Activated CD4-positive, alpha-beta T cell treated with anti-CD3 and anti-CD28 coated beads, Interleukin-2, amount 10 ng/mL, durations not matched to agents 7 days and 5 days (primary cell): ENCODE data around the gene KNDC1. TPM values are rescaled to one million over a fixed set of nuclear protein-coding genes. Genes with fewer than 3 reads are reported as not detected.
"Not testable (repeated sequence)": the region's sequence is repeated elsewhere in the genome, so short reads cannot be mapped to it uniquely, and the experiment has no call there.

Experiments used
- CTCF ChIA-PET: fragments of 350-600 bp; sonication (Branson Sonifier 250); formaldehyde crosslinking; loops from one replicate; lab custom pipeline; 2021; ENCODE audit warnings: antibody characterized with exemption; lab: Charles Lee
- POLR2A ChIA-PET: fragments of 350-600 bp; sonication (Branson Sonifier 250); formaldehyde crosslinking; loops from one replicate; lab custom pipeline; 2021; ENCODE audit warnings: antibody characterized with exemption; lab: Charles Lee
- DNase-seq: peaks from one replicate; pipeline ENCODE4 v3.0.0-alpha.2; 2020
- H3K27ac Mint-ChIP-seq: one replicate; pipeline ENCODE4 v1.8.0; 2021; ENCODE audit warnings: mild to moderate bottlenecking, moderate library complexity, mixed read lengths
- H3K27me3 Mint-ChIP-seq: one replicate; pipeline ENCODE4 v1.8.0; 2021; ENCODE audit warnings: mixed read lengths
- H3K36me3 Mint-ChIP-seq: one replicate; pipeline ENCODE4 v1.8.0; 2021; ENCODE audit warnings: low read depth, mixed read lengths
- H3K4me1 Mint-ChIP-seq: one replicate; pipeline ENCODE4 v1.8.0; 2021; ENCODE audit warnings: mixed read lengths
- H3K4me3 Mint-ChIP-seq: one replicate; pipeline ENCODE4 v1.8.0; 2021; ENCODE audit warnings: mild to moderate bottlenecking, moderate library complexity, mixed read lengths
- H3K9me3 Mint-ChIP-seq: one replicate; pipeline ENCODE4 v1.8.0; 2021; ENCODE audit warnings: mixed read lengths
- total RNA-seq, 2 experiments: library from RNA; stranded (reverse); gene quantifications; one replicate each; pipeline ENCODE4 v1.2.3, GENCODE V29; 2021

Gene KNDC1
- total RNA-seq, 2 experiments from 2014 or later, result 0.07 to 0.08 TPM

DNA sequence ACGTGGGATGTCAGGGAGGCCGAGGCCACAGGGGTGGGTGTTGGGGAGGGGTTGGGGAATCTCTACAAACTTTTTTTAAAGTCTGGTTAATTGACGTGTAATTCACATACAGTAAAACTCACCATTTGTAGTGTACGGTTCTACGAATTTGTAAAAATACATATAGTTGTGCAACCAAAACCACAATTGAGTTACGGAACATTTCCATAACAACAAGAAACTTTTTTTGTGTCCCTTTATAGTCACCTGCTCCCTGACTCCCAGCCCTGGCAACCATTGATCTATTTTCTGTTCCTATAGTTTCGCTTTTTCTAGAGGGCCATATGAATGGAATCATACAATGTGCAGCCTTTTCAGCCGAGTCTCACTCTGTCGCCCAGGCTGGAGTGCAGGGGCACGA, 74.8 kb downstream of the KNDC1 start:
- H3K9me3 Mint-ChIP-seq, H3K4me1 Mint-ChIP-seq, H3K36me3 Mint-ChIP-seq, DNase-seq, H3K4me3 Mint-ChIP-seq, H3K27ac Mint-ChIP-seq, POLR2A ChIA-PET: not testable (repeated sequence)
- peaks cover 55% of the 10 kb centered on the region for H3K27me3 Mint-ChIP-seq
- CTCF ChIA-PET, result interaction anchor here (0.8 kb wide), 1 partner anchor 10 kb away, joined by 4 read pairs; no protein-coding TSS in a partner anchor

- Mint-ChIP-seq H3K27ac (no peak overlapping the region), H3K4me1 (peaks cover 6% of the 10 kb centered on the region), H3K27me3 (peaks cover 56% of the 10 kb centered on the region), H3K36me3 (no peaks in the 10 kb centered on the region), H3K9me3 (no peaks in the 10 kb centered on the region), H3K4me3 (no peak overlapping the region)
- ChIA-PET POLR2A (no interaction called here), CTCF (interaction anchor here (0.5 kb wide), 1 partner anchor 20 kb away, joined by 3 read pairs; no protein-coding TSS in a partner anchor)
- no peak for DNase-seq
Measured at GRCh38 chr10:133235265-133235855, 75.3 kb downstream of the KNDC1 start.

DNA sequence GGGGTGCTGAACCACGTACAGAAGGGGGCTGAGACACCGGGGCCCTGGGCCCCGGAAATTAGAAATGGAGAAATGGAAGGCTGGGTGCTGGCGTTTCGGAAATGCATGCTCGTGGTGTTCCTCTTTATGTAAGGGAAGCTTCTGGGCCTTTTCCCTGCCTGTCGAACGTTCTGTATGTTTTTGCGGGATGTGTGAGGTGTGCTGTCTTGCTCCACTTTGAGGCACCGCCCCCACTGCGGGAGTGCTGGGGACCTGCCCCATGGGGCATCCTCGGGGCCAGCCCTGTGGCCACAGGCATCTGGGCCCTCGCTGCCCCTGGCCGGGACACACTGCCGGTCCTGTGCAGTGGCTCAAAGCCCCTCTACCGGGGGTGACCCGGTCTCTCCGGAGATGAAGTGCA, 75.9 kb downstream of the KNDC1 start:
- Mint-ChIP-seq H3K36me3 (no peaks in the 10 kb centered on the region), H3K4me3 (no peak overlapping the region), H3K27me3 (peaks cover 58% of the 10 kb centered on the region), H3K9me3 (no peaks in the 10 kb centered on the region), H3K4me1 (peaks cover 10% of the 10 kb centered on the region), H3K27ac (no peak overlapping the region)
- no peak for DNase-seq
- ChIA-PET POLR2A (no interaction called here), CTCF (interaction anchor here (0.5 kb wide), 1 partner anchor 19 kb away, joined by 3 read pairs; no protein-coding TSS in a partner anchor)

GRCh38 chr10:133236401-133237240, 76.6 kb downstream of the KNDC1 start:
- Mint-ChIP-seq H3K4me1 (peaks cover 14% of the 10 kb centered on the region), H3K4me3 (no peak overlapping the region), H3K36me3 (no peaks in the 10 kb centered on the region), H3K9me3 (no peaks in the 10 kb centered on the region), H3K27ac (no peak overlapping the region), H3K27me3 (peaks cover 60% of the 10 kb centered on the region)
- ChIA-PET POLR2A (no interaction called here), CTCF (no interaction called here)
- DNase-seq, result no peak

DNA sequence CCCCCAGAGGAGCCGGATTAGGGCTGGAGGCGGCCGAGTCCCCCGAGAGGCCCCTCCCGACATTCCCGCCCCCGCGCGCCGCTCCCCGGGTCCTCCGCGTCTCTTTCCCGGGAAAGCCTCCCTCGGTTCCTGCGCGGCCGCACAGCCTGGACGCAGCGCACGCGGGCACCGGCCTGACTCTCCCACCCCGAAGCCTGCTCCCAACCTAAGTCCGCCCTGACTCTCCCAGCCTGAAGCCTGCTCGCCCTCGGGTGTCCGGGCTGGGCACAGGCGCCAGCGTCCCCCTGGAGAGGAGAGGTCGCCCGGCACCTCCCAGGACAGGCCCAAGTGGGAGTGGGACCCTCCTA, 77.2 kb downstream of the KNDC1 start:
- ChIA-PET CTCF (no interaction called here), POLR2A (no interaction called here)
- peaks cover 58% of the 10 kb centered on the region for H3K27me3 Mint-ChIP-seq
- no peak overlapping the region for H3K27ac Mint-ChIP-seq
- H3K4me1 Mint-ChIP-seq, result peaks cover 18% of the 10 kb centered on the region
- H3K9me3 Mint-ChIP-seq, result no peaks in the 10 kb centered on the region
- H3K4me3 Mint-ChIP-seq, result no peak overlapping the region
- H3K36me3 Mint-ChIP-seq, result no peaks in the 10 kb centered on the region
- no peak for DNase-seq

DNA sequence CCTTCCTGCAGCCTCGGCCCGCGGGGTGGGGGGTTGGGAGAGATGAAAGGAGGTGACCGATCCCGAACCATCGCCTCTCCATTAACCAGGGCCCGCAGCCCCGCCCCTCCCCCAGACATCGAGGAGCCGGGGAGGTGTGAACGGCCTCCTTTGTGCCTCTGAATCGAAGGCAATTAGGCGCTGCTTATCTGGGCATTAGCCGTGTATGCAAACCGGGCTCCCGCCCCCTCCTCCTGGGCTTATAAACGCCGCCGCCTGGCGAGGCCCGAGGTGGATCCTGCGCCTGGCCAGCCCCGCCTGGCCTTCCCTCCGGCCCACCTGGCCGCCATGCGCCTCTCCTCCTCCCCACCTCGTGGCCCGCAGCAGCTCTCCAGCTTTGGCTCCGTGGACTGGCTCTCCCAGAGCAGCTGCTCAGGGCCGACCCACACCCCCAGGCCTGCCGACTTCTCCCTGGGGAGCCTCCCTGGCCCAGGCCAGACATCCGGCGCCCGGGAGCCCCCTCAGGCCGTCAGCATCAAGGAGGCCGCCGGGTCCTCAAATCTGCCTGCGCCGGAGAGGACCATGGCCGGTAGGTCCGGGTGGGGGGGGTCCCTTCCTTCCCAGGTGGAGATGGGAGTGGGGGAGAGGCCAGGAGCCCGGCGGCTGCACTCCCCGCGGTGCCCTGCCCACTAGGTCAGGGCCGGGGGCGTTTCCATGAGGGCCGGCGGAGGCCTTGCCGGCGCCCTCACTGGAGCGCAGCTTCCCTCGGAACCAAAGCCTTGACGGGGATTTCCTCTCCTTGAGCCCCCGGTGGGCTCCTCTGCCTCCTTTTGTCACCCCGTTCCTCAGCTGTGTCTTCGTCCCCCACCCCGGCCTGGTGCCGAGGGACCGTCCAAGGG, 77.8 kb downstream of the KNDC1 start, which contains the start of gene VENTX:
TSS of gene VENTX (plus strand) at position 268 of the 878 bp plus-strand sequence. CDS start at position 328, 60 bp downstream.
- peaks cover 55% of the 10 kb centered on the region for H3K27me3 Mint-ChIP-seq
- peaks cover 22% of the 10 kb centered on the region for H3K4me1 Mint-ChIP-seq
- DNase-seq, result no peak
- ChIA-PET CTCF (interaction anchor here (0.6 kb wide), 1 partner anchor 10 kb away, joined by 3 read pairs; no protein-coding TSS in a partner anchor), POLR2A (no interaction called here)
- H3K9me3 Mint-ChIP-seq, result no peaks in the 10 kb centered on the region
- no peak within 1 kb of the TSS for H3K4me3 Mint-ChIP-seq
- H3K36me3 Mint-ChIP-seq, result no peaks in the 10 kb centered on the region
- no peak within 1 kb of the TSS for H3K27ac Mint-ChIP-seq

DNA sequence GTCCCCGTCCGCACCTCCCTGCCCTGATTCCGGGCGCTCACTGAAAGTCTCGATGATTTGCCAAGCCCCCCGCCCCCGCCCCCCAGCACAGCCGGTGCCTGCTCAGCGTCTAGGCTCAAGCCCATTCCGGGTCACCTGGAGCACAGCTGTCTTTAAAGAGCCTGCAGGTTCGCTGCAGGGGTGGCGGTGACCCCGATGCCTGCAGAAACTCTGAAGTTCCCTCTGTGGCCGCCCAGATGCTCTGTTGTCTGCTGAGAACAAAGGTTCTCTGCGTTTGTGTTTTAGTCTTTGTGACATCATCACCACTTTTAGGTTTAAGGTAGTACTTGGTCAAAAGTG, 78.4 kb downstream of the KNDC1 start:
- POLR2A ChIA-PET, result no interaction called here
- H3K36me3 Mint-ChIP-seq, result no peaks in the 10 kb centered on the region
- no peak for DNase-seq
- peaks cover 53% of the 10 kb centered on the region for H3K27me3 Mint-ChIP-seq
- H3K27ac Mint-ChIP-seq, result no peak overlapping the region
- CTCF ChIA-PET, result interaction anchor here (0.6 kb wide), 1 partner anchor 11 kb away, joined by 3 read pairs; no protein-coding TSS in a partner anchor
- no peaks in the 10 kb centered on the region for H3K9me3 Mint-ChIP-seq
- H3K4me3 Mint-ChIP-seq, result no peak overlapping the region
- peaks cover 25% of the 10 kb centered on the region for H3K4me1 Mint-ChIP-seq

DNA sequence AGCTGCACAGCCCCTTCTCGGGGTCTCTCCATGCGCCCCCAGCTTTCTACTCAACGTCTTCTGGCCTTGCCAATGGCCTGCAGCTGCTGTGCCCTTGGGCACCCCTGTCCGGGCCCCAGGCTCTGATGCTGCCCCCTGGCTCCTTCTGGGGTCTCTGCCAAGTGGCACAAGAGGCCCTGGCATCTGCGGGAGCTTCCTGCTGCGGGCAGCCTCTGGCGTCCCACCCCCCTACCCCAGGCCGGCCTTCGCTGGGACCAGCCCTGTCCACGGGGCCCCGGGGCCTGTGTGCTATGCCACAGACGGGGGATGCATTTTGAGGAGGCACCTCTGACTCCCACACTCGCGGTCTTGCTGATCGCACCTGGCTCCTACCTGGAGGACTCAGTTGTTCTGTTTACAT, 80.0 kb downstream of the KNDC1 start:
- Mint-ChIP-seq H3K4me3 (no peak overlapping the region), H3K27me3 (peaks cover 40% of the 10 kb centered on the region), H3K36me3 (no peaks in the 10 kb centered on the region), H3K27ac (no peak overlapping the region), H3K4me1 (peaks cover 22% of the 10 kb centered on the region), H3K9me3 (no peaks in the 10 kb centered on the region)
- no peak for DNase-seq
- POLR2A ChIA-PET, result no interaction called here
- CTCF ChIA-PET, result no interaction called here

DNA sequence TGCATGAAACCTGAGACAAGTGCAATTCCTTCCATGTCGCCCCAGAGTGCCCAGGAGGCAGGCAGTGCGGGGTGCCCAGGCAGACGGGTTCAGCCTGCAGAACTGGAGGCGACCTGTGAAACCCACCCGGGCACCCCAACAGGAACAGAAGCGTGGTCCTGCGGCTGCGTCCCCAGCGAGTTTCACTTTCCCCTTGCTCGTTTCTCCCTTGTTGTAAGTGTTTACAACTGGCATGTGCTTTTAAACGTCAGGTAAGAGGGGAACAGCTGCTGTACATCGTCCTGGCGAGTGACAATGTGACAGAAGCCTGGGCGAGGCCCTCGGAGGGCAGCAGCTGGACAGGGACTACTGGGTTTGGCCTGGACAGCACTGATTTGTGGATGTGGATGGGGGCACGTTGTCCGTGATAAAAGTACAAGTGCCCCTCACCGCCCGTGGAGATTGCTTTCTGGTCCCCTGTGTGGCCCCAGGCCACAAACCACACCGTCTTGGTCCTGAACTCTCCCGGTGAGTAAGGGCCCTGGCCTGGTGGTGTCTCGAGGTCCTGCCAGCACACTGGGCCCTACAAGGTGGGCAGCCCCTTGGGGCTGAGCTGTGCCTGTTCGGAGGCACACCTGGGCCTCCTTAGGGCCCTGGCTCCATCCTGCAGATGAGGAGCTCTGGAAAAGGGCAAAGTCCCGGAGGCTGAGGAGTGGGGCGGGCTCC, 81.6 kb downstream of the KNDC1 start:
- Mint-ChIP-seq H3K9me3 (no peaks in the 10 kb centered on the region), H3K27me3 (peaks cover 35% of the 10 kb centered on the region), H3K4me1 (peaks cover 22% of the 10 kb centered on the region), H3K4me3 (peak overlapping the region; percentile 71), H3K27ac (peak overlapping the region; percentile 70), H3K36me3 (no peaks in the 10 kb centered on the region)
- DNase-seq, result peak; percentile 45
- ChIA-PET CTCF (interaction anchor here (1.0 kb wide), 2 partner anchors 19 to 69 kb away, joined by 3 to 5 read pairs; no protein-coding TSS in a partner anchor), POLR2A (no interaction called here)

DNA sequence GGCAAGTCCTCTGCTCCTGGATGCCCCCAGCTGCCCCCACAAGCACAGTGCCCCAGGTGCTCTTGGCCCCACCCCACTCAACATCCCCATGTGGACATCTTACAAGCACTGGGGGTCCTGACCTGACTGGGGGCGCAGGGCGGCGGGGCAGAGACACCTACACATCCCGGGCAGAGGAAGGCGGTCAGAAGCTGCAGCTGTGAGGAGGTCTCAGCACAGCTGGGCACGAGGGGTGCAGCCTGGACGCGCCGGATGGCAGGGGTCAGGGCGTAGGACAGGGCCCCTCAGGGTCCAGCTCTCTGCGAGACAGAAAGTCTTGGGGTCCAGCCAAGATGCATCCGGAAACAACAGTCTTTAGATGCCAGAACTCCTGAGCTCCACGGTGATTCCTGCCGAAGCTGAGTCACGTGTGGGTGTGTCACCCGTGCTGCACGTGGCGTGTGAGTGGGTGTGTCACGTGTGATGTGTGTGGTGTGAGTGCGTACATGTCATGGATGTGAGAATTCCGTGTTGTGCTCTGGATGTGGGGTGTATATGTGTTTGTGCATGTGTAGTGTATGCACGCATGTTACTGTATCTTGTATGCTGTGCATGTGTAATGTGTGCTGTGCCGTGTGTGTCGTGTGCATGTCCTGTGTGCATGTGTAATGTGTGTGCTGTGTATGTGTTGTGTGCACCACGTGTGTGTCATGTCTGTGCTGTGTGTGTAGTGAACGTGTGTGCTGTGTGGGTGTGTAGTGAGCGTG, 82.8 kb downstream of the KNDC1 start:
- no peak overlapping the region for H3K4me3 Mint-ChIP-seq
- H3K4me1 Mint-ChIP-seq, result peaks cover 22% of the 10 kb centered on the region
- H3K27me3 Mint-ChIP-seq, result peaks cover 34% of the 10 kb centered on the region
- H3K9me3 Mint-ChIP-seq, result no peaks in the 10 kb centered on the region
- peak overlapping the region; percentile 25 for H3K27ac Mint-ChIP-seq
- DNase-seq, result no peak
- POLR2A ChIA-PET, result no interaction called here
- H3K36me3 Mint-ChIP-seq, result no peaks in the 10 kb centered on the region
- CTCF ChIA-PET, result interaction anchor here (1.0 kb wide), 1 partner anchor 18 kb away, joined by 5 read pairs; no protein-coding TSS in a partner anchor

GRCh38 chr10:133243593-133243992, 83.6 kb downstream of the KNDC1 start:
- H3K27ac Mint-ChIP-seq, result peak overlapping the region; percentile 19
- H3K36me3 Mint-ChIP-seq, result no peaks in the 10 kb centered on the region
- POLR2A ChIA-PET, result no interaction called here
- H3K4me3 Mint-ChIP-seq, result no peak overlapping the region
- peaks cover 31% of the 10 kb centered on the region for H3K27me3 Mint-ChIP-seq
- H3K9me3 Mint-ChIP-seq, result no peaks in the 10 kb centered on the region
- H3K4me1 Mint-ChIP-seq, result peaks cover 22% of the 10 kb centered on the region
- no peak for DNase-seq
- CTCF ChIA-PET, result no interaction called here
